Osteocyte (in vitro differentiated cells): ENCODE data around the gene KCNQ5. TPM values are rescaled to one million over a fixed set of nuclear protein-coding genes. Genes with fewer than 3 reads are reported as not detected.
"Not testable (repeated sequence)": the region's sequence is repeated elsewhere in the genome, so short reads cannot be mapped to it uniquely, and the experiment has no call there.

ENCODE experiments used
- DNase-seq: peaks from one replicate; pipeline ENCODE4 v3.0.0; 2021; ENCODE audit warnings: mixed read lengths; ENCODE audit not compliant: unreplicated experiment; ENCODE audit errors: extremely low spot score
- H3K27ac Mint-ChIP-seq: one replicate; pipeline ENCODE4 v1.8.0; 2021; ENCODE audit warnings: mild to moderate bottlenecking, mixed read lengths; ENCODE audit not compliant: unreplicated experiment
- H3K27me3 Mint-ChIP-seq: one replicate; pipeline ENCODE4 v1.8.0; 2021; ENCODE audit warnings: mixed read lengths; ENCODE audit not compliant: unreplicated experiment
- H3K36me3 Mint-ChIP-seq: one replicate; pipeline ENCODE4 v1.8.0; 2021; ENCODE audit warnings: mixed read lengths; ENCODE audit not compliant: unreplicated experiment
- H3K4me1 Mint-ChIP-seq: one replicate; pipeline ENCODE4 v1.8.0; 2021; ENCODE audit warnings: mixed read lengths; ENCODE audit not compliant: unreplicated experiment
- H3K4me3 Mint-ChIP-seq: one replicate; pipeline ENCODE4 v1.8.0; 2021; ENCODE audit warnings: mild to moderate bottlenecking, moderate library complexity, mixed read lengths; ENCODE audit not compliant: unreplicated experiment
- H3K9me3 Mint-ChIP-seq: one replicate; pipeline ENCODE4 v1.8.0; 2021; ENCODE audit warnings: mixed read lengths; ENCODE audit not compliant: unreplicated experiment
- CTCF ChIP-seq: fragments of 200-600 bp; sonication (generic); IDR thresholded peaks from 2 replicates; pipeline ENCODE4 v1.5.0; 2021; ENCODE audit warnings: antibody characterized with exemption, mild to moderate bottlenecking, moderate library complexity
- long read RNA-seq: library from polyadenylated mRNA; unstranded; transcript quantifications from one replicate; pipeline ENCODE4 v2.0.0, GENCODE V29; 2021
- total RNA-seq: library from RNA; stranded (reverse); gene quantifications from 2 replicates; pipeline ENCODE4 v1.2.1, GENCODE V29; 2021

Gene KCNQ5
- total RNA-seq: 5.5 and 7.2 TPM in 2 replicates
- long read RNA-seq, partial matches to known transcripts: 0 of 5 reads
- long read RNA-seq, other reads (novel, unspliced or antisense): 5 of 5 reads

GRCh38 chr6:72621291-72622093, at the start of gene KCNQ5:
Gene KCNQ5, plus strand, starts transcription at chr6:72622064.
- Mint-ChIP-seq H3K4me1 (peaks cover 29% of the 10 kb centered on the region), H3K27ac (peak within 1 kb of the TSS; percentile 80), H3K9me3 (no peaks in the 10 kb centered on the region), H3K27me3 (no peaks in the 10 kb centered on the region), H3K36me3 (no peaks in the 10 kb centered on the region), H3K4me3 (peak within 1 kb of the TSS; percentile 94)
- DNase-seq: no peak
- no peak for TF ChIP-seq CTCF

GRCh38 chr6:72579865-72580264, 42.0 kb upstream of the KCNQ5 start:
- H3K4me1 Mint-ChIP-seq: peaks cover 10% of the 10 kb centered on the region
- no peaks in the 10 kb centered on the region for H3K27me3 Mint-ChIP-seq

GRCh38 chr6:72580281-72580940, 41.5 kb upstream of the KCNQ5 start:
- no peak overlapping the region for H3K27ac Mint-ChIP-seq
- no peak overlapping the region for H3K4me3 Mint-ChIP-seq
- no peaks in the 10 kb centered on the region for H3K9me3 Mint-ChIP-seq
- no peak for DNase-seq
- TF ChIP-seq CTCF: peak; percentile 81
- H3K4me1 Mint-ChIP-seq: peaks cover 10% of the 10 kb centered on the region
- H3K36me3 Mint-ChIP-seq: no peaks in the 10 kb centered on the region
- H3K27me3 Mint-ChIP-seq: no peaks in the 10 kb centered on the region

More at GRCh38 chr6:72579865-72580264, 42.0 kb upstream of the KCNQ5 start:
- H3K27ac Mint-ChIP-seq: no peak overlapping the region
- H3K9me3 Mint-ChIP-seq: no peaks in the 10 kb centered on the region
- H3K4me3 Mint-ChIP-seq: no peak overlapping the region
- no peak for DNase-seq
- no peak for TF ChIP-seq CTCF
- H3K36me3 Mint-ChIP-seq: no peaks in the 10 kb centered on the region

- not testable (repeated sequence) for DNase-seq, H3K27ac Mint-ChIP-seq, H3K9me3 Mint-ChIP-seq, H3K36me3 Mint-ChIP-seq, H3K27me3 Mint-ChIP-seq, H3K4me3 Mint-ChIP-seq
- peaks cover 10% of the 10 kb centered on the region for H3K4me1 Mint-ChIP-seq
Measured at GRCh38 chr6:72580950-72581349, 40.9 kb upstream of the KCNQ5 start.

- no peak for DNase-seq
- Mint-ChIP-seq H3K27ac (no peak overlapping the region), H3K36me3 (no peaks in the 10 kb centered on the region), H3K4me1 (peaks cover 20% of the 10 kb centered on the region), H3K9me3 (no peaks in the 10 kb centered on the region), H3K27me3 (peaks cover 3% of the 10 kb centered on the region), H3K4me3 (no peak overlapping the region)
- no peak for TF ChIP-seq CTCF
Measured at GRCh38 chr6:72588155-72588554, 33.7 kb upstream of the KCNQ5 start.
